Panc1 (cell line): ENCODE data around the gene TMTC2.
A peak's percentile ranks its signal among the peaks of the same experiment; 100 is the strongest.

Experiments
- CTCF ChIP-seq: fragments of 450-650 bp; IDR thresholded peaks from 2 replicates; pipeline ENCODE4 v1.5.1; 2017; ENCODE audit warnings: mild to moderate bottlenecking
- POLR2AphosphoS5 ChIP-seq: IDR thresholded peaks from 2 replicates; pipeline ENCODE4 v1.6.1; 2012; ENCODE audit warnings: mild to moderate bottlenecking, low read depth, low read length, moderate library complexity
- REST ChIP-seq, 2 experiments: IDR thresholded peaks; 2 replicates each; pipeline ENCODE4 v1.6.1; 2011 to 2012; ENCODE audit warnings: low read depth in 2 of 2, control low read depth in 1 of 2, low read length in 1 of 2, mild to moderate bottlenecking in 1 of 2, moderate library complexity in 1 of 2; ENCODE audit not compliant: insufficient read depth in 1 of 2
- TCF7L2 ChIP-seq: IDR thresholded peaks from 2 replicates; pipeline ENCODE4 v1.6.1; 2011; ENCODE audit warnings: mild to moderate bottlenecking, low read depth, low read length, inconsistent platforms

GRCh38 chr12:82688035-82688501 is 1.4 kb downstream of the TMTC2 start:
- TF ChIP-seq CTCF (peak; percentile 18; the same call in 1 of the 2 replicates), POLR2AphosphoS5 (no peak), TCF7L2 (no peak), REST (IDR thresholded peaks at IDR 0.05; ENCODE audit: insufficient read depth in 1 of 2, low read depth in 2 of 2, low read length in 1 of 2) (no peak)
